KOPT-K1 (cell line): ENCODE results near the gene DNLZ.

Source experiments
- H3K27ac ChIP-seq: fragments of 200-600 bp; sonication (generic); 2 replicates; pipeline ENCODE4 v1.5.1; 2016; ENCODE audit warnings: antibody characterized with exemption, mild to moderate bottlenecking, low read depth, low read length; ENCODE audit not compliant: poor library complexity, severe bottlenecking
- H3K36me3 ChIP-seq: fragments of 200-600 bp; sonication (generic); 2 replicates; pipeline ENCODE4 v1.5.1; 2017; ENCODE audit warnings: antibody characterized with exemption, mild to moderate bottlenecking, low read length, moderate library complexity; ENCODE audit not compliant: insufficient read depth
- H3K9me3 ChIP-seq: fragments of 200-600 bp; sonication (generic); 2 replicates; pipeline ENCODE4 v1.5.1; 2017; ENCODE audit warnings: antibody characterized with exemption, low read length, mild to moderate bottlenecking; ENCODE audit not compliant: insufficient read depth, poor library complexity, severe bottlenecking

Gene DNLZ

DNA sequence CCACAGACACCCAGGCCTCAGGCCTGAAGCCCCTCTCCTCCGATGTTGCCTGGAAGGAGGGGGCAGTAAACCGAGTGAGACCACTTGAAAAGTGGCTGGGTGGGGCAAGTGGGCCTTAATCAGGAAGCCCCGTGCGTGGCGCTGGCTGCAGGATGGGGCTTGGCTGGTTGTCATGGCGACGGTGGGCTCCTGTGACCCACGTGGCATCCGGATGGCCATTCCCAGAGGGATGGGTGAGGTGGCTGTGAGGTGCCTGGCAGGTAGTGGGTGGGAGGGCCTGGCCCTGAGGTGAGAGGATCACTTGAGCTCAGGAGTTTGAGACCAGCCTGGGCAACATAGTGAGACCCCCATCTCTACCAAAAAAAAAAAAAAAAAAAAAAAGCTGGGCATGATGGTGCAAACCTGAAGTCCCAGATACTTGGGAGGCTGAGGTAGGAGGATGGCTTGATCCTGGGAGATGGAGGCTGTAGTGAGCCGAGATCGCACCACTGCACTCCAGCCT is 31.0 kb downstream of the DNLZ start:
- H3K36me3 ChIP-seq: no peaks in the 10 kb centered on the region
- no peaks in the 10 kb centered on the region for H3K9me3 ChIP-seq
- H3K27ac ChIP-seq: no peak overlapping the region

- Histone ChIP-seq H3K36me3 (no peaks in the 10 kb centered on the region), H3K27ac (no peak overlapping the region), H3K9me3 (no peaks in the 10 kb centered on the region)
Measured at GRCh38 chr9:136331556-136332481, 31.7 kb downstream of the DNLZ start.

GRCh38 chr9:136331030-136331429 is 32.5 kb downstream of the DNLZ start:
- Histone ChIP-seq H3K36me3 (no peaks in the 10 kb centered on the region), H3K9me3 (no peaks in the 10 kb centered on the region), H3K27ac (no peak overlapping the region)

DNA sequence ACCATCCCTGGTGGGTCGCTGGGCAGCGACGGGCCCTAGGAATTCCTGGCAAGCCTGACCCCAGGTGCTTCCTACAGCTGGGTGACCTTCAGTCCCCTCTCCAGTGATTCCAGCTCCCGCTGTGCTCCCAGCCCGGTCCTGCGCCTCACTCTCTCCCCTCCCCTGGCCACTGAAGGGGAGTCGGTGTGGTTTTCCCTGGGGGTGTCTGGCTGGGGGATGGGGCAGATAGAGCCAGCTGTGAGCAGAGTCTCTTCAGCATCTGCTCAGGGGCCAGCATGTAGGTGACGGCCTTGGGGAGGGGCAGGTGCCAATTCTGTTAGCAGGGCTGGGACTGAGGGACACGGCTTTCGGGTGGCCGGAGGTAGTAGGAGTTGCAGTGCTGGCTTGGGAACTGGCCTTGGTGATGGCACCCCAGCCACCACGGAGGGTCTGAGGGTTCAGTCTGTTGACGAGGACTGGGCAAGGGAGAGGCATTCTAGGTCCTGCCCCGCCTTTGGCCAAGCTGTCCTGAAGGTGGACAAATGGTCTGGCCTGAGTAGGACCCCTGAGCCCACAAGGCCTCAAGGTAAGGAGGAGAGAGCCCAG is 33.0 kb downstream of the DNLZ start:
- Histone ChIP-seq H3K36me3 (no peaks in the 10 kb centered on the region), H3K9me3 (no peaks in the 10 kb centered on the region), H3K27ac (no peak overlapping the region)

GRCh38 chr9:136329636-136330405 is 33.7 kb downstream of the DNLZ start:
- Histone ChIP-seq H3K27ac (no peak overlapping the region), H3K9me3 (no peaks in the 10 kb centered on the region), H3K36me3 (no peaks in the 10 kb centered on the region)

DNA sequence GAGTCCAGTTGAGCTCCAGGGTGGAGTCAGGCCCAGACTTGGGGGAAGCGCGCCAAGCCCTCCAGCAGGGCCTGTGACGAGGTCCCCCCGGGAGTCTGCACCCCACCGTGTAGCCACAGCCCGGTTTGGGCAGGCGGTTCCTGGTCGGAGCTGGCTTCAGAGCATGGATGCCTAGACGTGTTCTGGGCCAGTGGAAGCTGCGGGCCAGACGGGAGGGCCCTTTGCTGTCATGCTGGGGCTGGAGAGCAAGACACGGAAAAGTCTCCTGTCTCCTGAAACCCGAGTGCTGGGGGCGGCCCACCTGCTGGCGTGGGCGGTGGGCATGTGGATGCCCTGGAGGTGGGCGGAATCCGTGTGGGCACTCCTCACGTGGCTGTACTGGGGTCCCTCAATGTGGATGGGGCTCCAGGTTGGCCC is 34.3 kb downstream of the DNLZ start:
- no peaks in the 10 kb centered on the region for H3K9me3 ChIP-seq
- H3K27ac ChIP-seq: no peak overlapping the region
- no peaks in the 10 kb centered on the region for H3K36me3 ChIP-seq

DNA sequence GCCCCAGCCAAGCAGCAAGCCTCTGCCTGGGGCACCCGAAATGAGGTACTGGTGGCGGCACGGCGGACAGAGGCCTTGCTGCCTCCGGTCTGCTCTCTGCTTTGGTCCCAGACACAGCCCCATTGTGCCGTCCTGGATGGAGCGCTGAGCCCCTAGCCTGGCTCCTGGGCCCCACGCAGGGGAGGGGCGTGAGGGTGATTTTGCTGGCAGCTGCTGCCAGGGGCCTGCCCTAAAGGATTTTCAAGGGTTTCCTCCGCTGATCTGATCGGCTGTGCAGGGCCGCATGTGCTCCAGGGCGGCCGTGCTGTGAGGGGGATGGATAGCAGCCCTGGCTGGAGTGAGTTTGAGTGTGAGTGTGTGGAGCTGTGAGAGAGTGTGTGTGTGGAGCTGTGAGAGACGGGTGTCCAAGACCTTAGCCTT is 34.9 kb downstream of the DNLZ start:
- Histone ChIP-seq H3K9me3 (no peaks in the 10 kb centered on the region), H3K36me3 (no peaks in the 10 kb centered on the region), H3K27ac (no peak overlapping the region)

DNA sequence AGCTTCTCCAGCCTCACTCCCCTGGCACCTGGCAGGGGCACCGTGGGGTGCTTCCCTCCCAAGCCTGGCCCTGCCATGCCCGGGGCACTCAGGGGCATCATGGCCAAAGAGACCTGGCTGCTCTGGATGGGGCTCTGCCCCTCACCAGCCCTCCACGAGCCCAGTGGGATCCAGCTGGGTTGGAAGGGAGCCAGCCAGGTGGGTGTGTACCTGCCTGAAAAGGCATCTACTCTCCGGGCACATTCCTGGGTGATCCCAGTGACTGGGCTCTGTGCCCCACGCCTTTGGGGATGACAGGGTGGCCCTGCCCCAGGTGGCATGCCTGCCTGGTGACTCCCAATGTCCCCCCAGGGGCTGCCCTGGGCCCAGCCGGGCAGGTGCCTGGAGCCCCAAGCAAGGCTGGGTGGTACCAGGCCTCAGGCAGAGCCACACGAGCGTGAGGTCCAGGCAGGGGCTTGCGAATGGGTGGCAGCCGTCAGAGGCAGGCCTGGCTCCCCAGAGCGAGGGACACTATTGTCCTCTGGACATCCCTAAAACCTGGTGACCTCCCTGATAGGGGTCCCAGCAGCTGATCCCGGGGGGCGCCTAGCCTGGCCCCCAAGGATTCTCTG is 35.4 kb downstream of the DNLZ start:
- no peak overlapping the region for H3K27ac ChIP-seq
- no peaks in the 10 kb centered on the region for H3K9me3 ChIP-seq
- no peaks in the 10 kb centered on the region for H3K36me3 ChIP-seq

DNA sequence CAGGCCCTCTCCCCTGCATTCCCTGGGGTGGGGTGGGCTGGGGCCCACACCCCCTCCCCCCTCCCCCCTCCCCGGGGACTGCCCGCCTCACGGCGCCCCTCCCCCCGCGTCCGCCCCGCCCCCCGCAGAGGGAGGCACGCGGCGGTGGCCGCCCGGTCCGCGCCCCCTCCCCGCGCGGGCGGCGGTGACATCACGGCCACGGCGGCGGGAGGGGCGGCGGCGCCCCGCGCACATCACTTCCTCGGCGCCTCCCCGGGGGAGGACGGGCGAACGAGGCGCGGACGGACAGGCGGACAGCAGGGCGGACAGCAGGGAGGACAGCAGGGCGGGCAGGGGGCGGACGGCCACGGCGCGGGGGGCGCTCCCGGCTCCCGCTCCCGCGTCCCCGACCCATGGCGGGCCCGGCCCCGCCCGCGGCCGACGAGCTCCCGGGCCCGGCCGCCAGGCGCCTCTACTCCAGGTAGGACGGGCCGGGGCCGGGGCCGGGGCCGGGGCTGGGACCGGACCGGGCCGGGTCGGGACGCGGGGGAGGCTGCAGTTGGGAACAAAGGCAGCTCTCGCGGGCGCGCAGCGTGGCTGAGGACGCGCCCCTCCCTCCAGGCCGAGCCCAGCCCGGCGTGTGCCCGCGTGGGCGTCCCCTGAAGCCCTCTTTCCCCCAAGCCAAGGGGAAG is 36.1 kb downstream of the DNLZ start, which contains the start of gene GPSM1:
TSS of gene GPSM1 (plus strand) at position 236 of the 671 bp plus-strand sequence. CDS start at position 393, 157 bp downstream.
- no peaks in the 10 kb centered on the region for H3K9me3 ChIP-seq
- no peak within 1 kb of the TSS for H3K27ac ChIP-seq
- no peaks in the 10 kb centered on the region for H3K36me3 ChIP-seq

DNA sequence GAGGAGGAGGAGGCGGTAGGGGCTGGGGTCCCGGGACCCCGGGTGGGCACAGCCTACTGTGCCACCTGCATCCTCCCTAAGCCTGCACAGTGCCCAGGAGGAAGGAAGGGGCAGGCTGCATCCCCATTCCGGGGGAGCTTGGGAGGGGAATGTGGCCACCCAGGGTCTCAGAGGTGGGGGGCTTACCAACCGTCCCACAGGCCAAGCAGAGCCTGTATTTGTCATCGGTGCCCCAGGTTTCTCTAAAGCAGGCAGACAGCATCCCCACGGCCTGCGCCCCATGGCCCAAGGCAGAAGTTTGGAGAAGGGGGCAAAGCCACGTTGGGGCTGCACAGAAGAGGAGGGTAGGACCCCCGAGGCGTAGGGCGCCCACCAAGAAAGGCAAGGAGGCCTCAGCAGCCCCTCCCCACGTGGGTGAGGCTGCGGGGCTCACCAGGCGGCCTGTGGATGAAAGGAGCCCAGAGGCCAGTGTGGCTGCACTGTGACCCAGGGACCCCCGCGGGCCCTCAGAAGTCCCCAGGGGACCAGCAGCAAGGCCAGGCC is 36.7 kb downstream of the DNLZ start:
- Histone ChIP-seq H3K36me3 (no peaks in the 10 kb centered on the region), H3K27ac (no peak overlapping the region), H3K9me3 (no peaks in the 10 kb centered on the region)

- H3K36me3 ChIP-seq: no peaks in the 10 kb centered on the region
- H3K9me3 ChIP-seq: peaks cover 5% of the 10 kb centered on the region
- H3K27ac ChIP-seq: no peak overlapping the region
Measured at GRCh38 chr9:136326061-136326760, 37.3 kb downstream of the DNLZ start.

DNA sequence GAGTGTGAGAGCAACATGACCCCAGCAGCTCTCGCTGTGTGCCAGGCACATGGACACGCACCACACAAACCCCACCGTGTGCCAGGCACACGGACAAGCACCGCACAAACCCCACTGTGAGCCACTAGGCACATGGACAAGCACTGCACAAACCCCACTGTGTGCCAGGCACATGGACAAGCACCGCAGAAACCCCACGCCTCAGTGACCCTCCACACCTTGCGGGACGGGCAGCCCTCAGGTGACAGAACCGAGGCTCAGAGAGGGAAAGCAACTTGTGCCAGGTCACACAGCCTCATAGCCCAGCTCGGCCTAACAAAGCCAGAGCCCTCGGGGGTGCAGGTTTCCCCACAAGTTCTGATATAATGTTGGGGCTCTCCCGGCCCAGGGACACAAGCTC is 38.2 kb downstream of the DNLZ start:
- H3K27ac ChIP-seq: no peak overlapping the region
- H3K9me3 ChIP-seq: peaks cover 7% of the 10 kb centered on the region
- no peaks in the 10 kb centered on the region for H3K36me3 ChIP-seq

- Histone ChIP-seq H3K9me3 (peaks cover 7% of the 10 kb centered on the region), H3K36me3 (no peaks in the 10 kb centered on the region), H3K27ac (no peak overlapping the region)
Measured at GRCh38 chr9:136324501-136325300, 38.8 kb downstream of the DNLZ start.
